GM19467 (cell line): ENCODE measurements around the gene FGF18.
"Not testable (repeated sequence)": the region's sequence is repeated elsewhere in the genome, so short reads cannot be mapped to it uniquely, and the experiment has no call there.

Experiments used
- ATAC-seq: cut with Tn5 transposase; IDR thresholded peaks from one replicate; pipeline ENCODE4 v1.9.1; 2021; ENCODE audit warnings: mild to moderate bottlenecking, moderate library complexity; ENCODE audit not compliant: unreplicated experiment

Gene FGF18

DNA sequence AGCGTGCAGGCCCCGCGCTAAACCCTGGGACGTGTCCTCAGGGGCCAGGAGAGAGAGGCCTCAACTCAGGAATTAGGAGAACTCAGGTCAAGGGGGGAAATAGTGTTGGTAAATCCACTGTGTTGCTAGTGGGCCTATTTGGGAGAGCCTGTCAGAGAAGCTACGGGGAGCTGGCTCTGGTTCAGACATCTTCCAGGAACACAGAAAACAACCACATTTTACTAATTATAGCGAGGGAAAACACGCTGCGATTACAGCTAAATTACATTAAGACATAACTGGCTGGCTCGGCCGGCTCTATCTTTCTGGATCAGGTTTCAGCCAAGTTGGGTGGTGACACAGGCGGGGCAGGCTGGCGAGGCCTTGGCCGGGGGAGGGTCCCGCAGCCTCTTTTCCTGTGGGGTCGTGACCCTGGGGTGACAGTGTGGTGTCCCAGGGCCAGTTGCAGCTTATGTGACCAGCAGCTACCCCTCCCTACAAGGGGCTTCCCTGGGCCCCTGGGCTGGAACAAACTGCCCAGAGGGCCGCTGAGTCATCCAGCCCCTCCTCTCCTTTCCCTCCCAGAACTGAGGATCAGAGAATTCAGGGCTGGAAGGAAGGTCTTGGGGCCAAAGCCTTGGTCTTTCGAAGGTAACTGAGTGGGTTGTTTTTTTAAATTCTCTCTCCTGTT is 75.1 kb downstream of the FGF18 start:
- ATAC-seq = no peak

DNA sequence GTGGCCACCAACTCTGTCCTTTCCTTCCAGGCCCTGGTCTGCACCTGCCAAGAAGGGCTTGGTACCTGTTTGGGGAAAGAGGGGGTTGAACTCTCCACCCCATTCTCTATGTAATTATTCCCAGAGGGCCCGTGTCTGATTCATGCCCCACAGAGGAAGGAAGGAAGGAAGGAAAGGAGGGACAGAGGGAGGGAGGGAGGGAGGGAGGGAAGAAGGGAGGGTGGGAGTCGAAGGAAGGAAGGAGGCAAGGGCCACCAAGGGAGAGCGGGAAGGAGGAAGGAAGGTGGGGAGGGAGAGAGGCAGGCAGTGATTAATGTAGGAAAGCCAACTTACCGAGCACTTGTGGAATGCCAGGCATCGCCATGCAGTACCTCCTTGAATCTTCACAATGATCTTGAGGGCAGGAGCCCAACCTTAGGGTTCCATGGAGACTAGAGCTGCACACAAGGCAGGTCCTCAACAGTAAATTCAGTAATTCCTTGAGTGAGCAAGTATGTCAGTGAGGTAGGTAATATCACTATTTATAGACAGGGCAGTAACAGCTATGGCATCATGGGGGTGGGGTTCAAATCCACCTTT is 75.8 kb downstream of the FGF18 start:
- ATAC-seq = no peak

DNA sequence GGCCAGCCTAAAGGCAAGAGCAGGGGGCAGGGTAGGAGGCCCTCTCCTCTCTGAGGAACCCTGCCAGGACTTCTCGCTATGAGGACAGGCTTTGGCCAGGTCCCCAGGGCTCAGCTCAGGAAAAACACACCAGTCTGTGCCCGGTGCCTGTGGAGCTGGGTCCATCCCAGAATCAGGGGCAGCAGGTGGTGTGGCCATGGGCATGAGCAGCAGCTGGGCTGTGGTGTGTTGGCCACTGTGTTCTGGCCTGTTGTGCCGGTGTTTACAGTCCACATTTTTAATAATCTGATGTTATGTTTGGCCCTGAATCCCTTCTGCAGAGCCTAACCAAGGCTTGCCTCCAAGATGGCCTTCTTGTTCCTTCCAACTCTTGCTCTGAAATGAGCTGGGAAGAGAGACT is 77.0 kb downstream of the FGF18 start:
- no peak for ATAC-seq

DNA sequence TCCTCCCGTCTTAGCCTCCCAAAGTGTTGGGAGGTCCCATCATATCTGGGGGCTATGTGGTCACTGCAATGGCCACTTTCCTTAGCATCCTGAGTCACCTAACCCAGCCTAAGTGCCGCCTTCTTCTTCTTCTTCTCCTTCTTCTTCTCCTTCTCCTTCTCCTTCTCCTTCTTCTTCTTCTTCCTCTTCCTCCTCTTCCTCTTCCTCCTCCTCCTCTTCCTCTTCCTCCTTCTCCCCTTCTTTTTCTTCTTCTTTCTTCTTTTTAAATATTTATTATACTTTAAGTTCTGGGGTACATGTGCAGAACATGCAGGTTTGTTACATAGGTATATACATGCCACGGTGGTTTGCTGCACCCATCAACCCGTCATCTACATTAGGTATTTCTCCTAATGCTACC is 78.0 kb downstream of the FGF18 start:
- ATAC-seq = not testable (repeated sequence)

DNA sequence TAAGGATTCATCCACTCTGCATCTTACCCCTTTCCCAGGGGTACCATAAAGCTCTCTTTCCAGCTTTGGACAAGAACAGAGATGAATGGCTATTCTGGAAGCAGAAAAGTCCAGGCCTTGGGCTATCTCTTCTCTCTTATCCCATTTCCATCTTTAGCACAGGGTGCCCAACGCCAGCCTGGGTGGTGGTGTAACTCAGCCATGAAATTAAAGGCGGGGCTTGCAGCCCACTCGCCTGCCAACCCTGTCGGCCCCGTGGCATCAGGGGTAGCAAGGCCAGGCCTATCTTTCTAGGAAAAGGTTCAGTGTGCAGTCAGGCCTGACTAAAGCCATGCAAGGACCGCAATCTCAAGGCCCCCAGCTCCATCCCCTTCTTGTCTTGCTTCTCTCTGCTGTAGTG is 78.7 kb downstream of the FGF18 start:
- ATAC-seq = no peak

DNA sequence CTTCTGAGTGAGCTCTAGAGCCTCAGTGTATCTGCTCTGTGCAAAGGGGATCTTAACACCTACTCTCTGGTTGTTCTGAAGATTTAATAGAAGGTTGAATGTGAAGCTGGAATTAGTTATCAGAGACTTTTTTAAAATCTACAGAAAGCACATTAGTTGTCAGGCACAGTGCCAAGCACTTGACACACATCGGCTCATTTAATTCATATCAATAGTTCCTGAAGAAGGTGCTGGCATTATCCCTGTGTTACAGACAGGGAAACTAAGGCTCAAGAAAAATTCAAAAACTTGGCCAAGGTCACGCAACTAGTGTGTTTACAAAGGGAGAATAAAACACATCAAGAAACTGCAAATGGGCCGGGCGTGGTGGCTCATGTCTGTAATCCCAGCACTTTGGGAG is 80.2 kb downstream of the FGF18 start:
- ATAC-seq = no peak

DNA sequence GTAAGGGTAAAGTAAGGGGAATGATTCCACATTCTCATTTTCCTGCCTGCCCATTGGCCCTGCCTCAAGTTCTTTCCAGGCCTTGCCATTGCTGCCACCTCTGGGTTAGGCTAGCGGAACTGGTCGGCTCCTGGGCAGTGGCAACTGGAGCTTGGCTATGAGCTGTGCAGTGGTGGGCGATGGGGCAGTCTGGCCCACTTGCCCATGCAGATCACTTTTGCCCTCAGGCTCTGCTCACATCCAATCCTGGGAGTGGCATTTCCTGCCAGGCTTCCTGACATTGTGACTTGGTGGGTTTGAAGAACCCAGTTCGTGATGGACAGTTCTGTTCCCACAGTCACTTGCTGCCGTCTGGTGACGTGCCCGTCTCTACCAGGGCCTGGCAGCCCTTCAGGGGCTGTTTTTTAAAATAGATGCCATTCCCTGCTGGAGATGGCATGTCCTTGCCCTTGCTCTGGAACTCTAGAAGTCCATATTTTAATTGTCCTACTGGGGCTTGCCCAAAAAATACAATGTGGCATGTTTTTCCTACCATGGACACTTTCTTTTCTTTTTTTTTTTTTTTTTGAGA is 86.1 kb downstream of the FGF18 start:
- no peak for ATAC-seq

DNA sequence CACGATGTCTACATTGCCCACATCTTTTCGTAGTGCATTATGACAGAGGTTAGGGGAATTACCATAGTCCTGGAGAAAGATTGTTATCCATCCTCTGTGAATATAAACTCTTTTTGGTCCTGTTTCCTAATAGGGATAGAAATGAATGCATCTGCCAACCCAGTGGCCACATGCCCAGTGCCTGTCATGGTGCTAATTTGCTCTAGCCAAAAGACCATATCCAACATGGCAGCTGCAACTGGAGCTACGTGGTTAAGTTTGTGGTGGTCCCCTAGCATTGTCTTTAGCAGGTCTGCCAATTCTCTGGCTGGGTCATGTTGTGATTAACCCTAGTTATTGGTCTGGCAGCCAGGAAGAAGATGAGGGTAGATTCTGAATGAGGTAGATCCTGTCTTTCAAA is 87.5 kb downstream of the FGF18 start:
- ATAC-seq = no peak
